ENCODE data around the gene PRG3. TPM values are rescaled to one million over a fixed set of nuclear protein-coding genes. Genes with fewer than 3 reads are reported as not detected.

The PRG3 gene
- total RNA-seq, 1 donor from 2014 or later, result not detected

- FAIRE-seq, result no peak
- no peaks in the 10 kb centered on the region for H3K36me3 ChIP-seq (ENCODE audit: control insufficient read depth, insufficient read depth, low read length)
- TF ChIP-seq CTCF (IDR thresholded peaks at IDR 0.05; ENCODE audit: insufficient read depth, low read length, severe bottlenecking), result no peak
- no peak for DNase-seq (ENCODE audit: low read depth)
- no peaks in the 10 kb centered on the region for H3K27me3 ChIP-seq (ENCODE audit: control insufficient read depth, insufficient read depth, low read length)
- H3K4me3 ChIP-seq (ENCODE audit: low read depth, low read length), result no peak overlapping the region
These were observed 24.7 kb downstream of the PRG3 start for GRCh38 chr11:57356268-57356667.

- no peak for TF ChIP-seq CTCF (IDR thresholded peaks at IDR 0.05; ENCODE audit: insufficient read depth, low read length, severe bottlenecking)
- DNase-seq (ENCODE audit: low read depth) (no peak), FAIRE-seq (no peak)
- H3K4me3 ChIP-seq (ENCODE audit: low read depth, low read length), result no peak overlapping the region
- no peaks in the 10 kb centered on the region for H3K36me3 ChIP-seq (ENCODE audit: control insufficient read depth, insufficient read depth, low read length)
- no peaks in the 10 kb centered on the region for H3K27me3 ChIP-seq (ENCODE audit: control insufficient read depth, insufficient read depth, low read length)
These were observed 26.3 kb downstream of the PRG3 start for GRCh38 chr11:57354699-57355098.

- H3K4me3 ChIP-seq (ENCODE audit: low read depth, low read length), result no peak overlapping the region
- no peaks in the 10 kb centered on the region for H3K36me3 ChIP-seq (ENCODE audit: control insufficient read depth, insufficient read depth, low read length)
- H3K27me3 ChIP-seq (ENCODE audit: control insufficient read depth, insufficient read depth, low read length), result no peaks in the 10 kb centered on the region
- DNase-seq (ENCODE audit: low read depth), result no peak
- no peak for FAIRE-seq
- no peak for TF ChIP-seq CTCF (IDR thresholded peaks at IDR 0.05; ENCODE audit: insufficient read depth, low read length, severe bottlenecking)
These were observed 27.1 kb downstream of the PRG3 start for GRCh38 chr11:57353852-57354251.

GRCh38 chr11:57353446-57353845 lies 27.5 kb downstream of the PRG3 start:
- no peak for FAIRE-seq
- no peak for DNase-seq (ENCODE audit: low read depth)
- no peak overlapping the region for H3K4me3 ChIP-seq (ENCODE audit: low read depth, low read length)
- no peaks in the 10 kb centered on the region for H3K27me3 ChIP-seq (ENCODE audit: control insufficient read depth, insufficient read depth, low read length)
- TF ChIP-seq CTCF (IDR thresholded peaks at IDR 0.05; ENCODE audit: insufficient read depth, low read length, severe bottlenecking), result no peak
- H3K36me3 ChIP-seq (ENCODE audit: control insufficient read depth, insufficient read depth, low read length), result no peaks in the 10 kb centered on the region

- no peak overlapping the region for H3K4me3 ChIP-seq (ENCODE audit: low read depth, low read length)
- no peak for DNase-seq (ENCODE audit: low read depth)
- no peaks in the 10 kb centered on the region for H3K36me3 ChIP-seq (ENCODE audit: control insufficient read depth, insufficient read depth, low read length)
- FAIRE-seq, result no peak
- no peak for TF ChIP-seq CTCF (IDR thresholded peaks at IDR 0.05; ENCODE audit: insufficient read depth, low read length, severe bottlenecking)
- no peaks in the 10 kb centered on the region for H3K27me3 ChIP-seq (ENCODE audit: control insufficient read depth, insufficient read depth, low read length)
These were observed 27.9 kb downstream of the PRG3 start for GRCh38 chr11:57353036-57353435.

GRCh38 chr11:57349491-57350274 lies 31.3 kb downstream of the PRG3 start:
- DNase-seq (ENCODE audit: low read depth), result no peak

More at GRCh38 chr11:57349491-57350274, 31.3 kb downstream of the PRG3 start:
- Histone ChIP-seq H3K27me3 (ENCODE audit: control insufficient read depth, insufficient read depth, low read length) (no peaks in the 10 kb centered on the region), H3K36me3 (ENCODE audit: control insufficient read depth, insufficient read depth, low read length) (no peaks in the 10 kb centered on the region), H3K4me3 (ENCODE audit: low read depth, low read length) (no peak overlapping the region)
- peak; percentile 94 for TF ChIP-seq CTCF (IDR thresholded peaks at IDR 0.05; ENCODE audit: insufficient read depth, low read length, severe bottlenecking)
- FAIRE-seq, result no peak
